Astrocyte (in vitro differentiated cells and primary cell): ENCODE measurements around the gene POLD4. TPM values are rescaled to one million over a fixed set of nuclear protein-coding genes. Genes with fewer than 3 reads are reported as not detected.
A peak's percentile ranks its signal among the peaks of the same experiment; 100 is the strongest.

Source experiments
- DNase-seq: peaks from one replicate; pipeline ENCODE4 v3.0.0-alpha.2; 2010; ENCODE audit warnings: low read depth
- FAIRE-seq: peaks from 2 replicates; lab custom pipeline; 2011; peaks lifted over from hg19 to GRCh38; lab: Jason Lieb, UNC
- H2AFZ ChIP-seq: 2 replicates; pipeline ENCODE4 v1.6.0; 2012; ENCODE audit warnings: low read depth, low read length, inconsistent platforms
- H3K27ac ChIP-seq: 2 replicates; pipeline ENCODE4 v1.5.1; 2011; ENCODE audit warnings: low read depth, low read length, inconsistent platforms
- H3K27me3 ChIP-seq: 2 replicates; pipeline ENCODE4 v1.6.0; 2011; ENCODE audit warnings: low read length, inconsistent platforms; ENCODE audit not compliant: insufficient read depth
- H3K36me3 ChIP-seq: 2 replicates; pipeline ENCODE4 v1.5.1; 2011; ENCODE audit warnings: low read length, inconsistent platforms; ENCODE audit not compliant: insufficient read depth
- H3K4me1 ChIP-seq: 2 replicates; pipeline ENCODE4 v1.5.1; 2011; ENCODE audit warnings: low read length, inconsistent platforms; ENCODE audit not compliant: insufficient read depth
- H3K4me2 ChIP-seq: 2 replicates; pipeline ENCODE4 v1.6.0; 2012; ENCODE audit warnings: low read length, inconsistent platforms
- H3K4me3 ChIP-seq: 2 replicates; pipeline ENCODE4 v1.5.1; 2011; ENCODE audit warnings: low read depth, mild to moderate bottlenecking, low read length, inconsistent platforms; ENCODE audit not compliant: insufficient read depth
- H3K79me2 ChIP-seq: 2 replicates; pipeline ENCODE4 v1.6.0; 2012; ENCODE audit warnings: mild to moderate bottlenecking, low read length, inconsistent platforms; ENCODE audit not compliant: insufficient read depth
- H3K9ac ChIP-seq: 2 replicates; pipeline ENCODE4 v1.6.0; 2012; ENCODE audit warnings: mild to moderate bottlenecking, low read length, inconsistent platforms
- H3K9me3 ChIP-seq: 2 replicates; pipeline ENCODE4 v1.5.1; 2012; ENCODE audit warnings: low read depth, mild to moderate bottlenecking, low read length, inconsistent platforms; ENCODE audit not compliant: insufficient read depth
- H4K20me1 ChIP-seq: 2 replicates; pipeline ENCODE4 v1.6.0; 2012; ENCODE audit warnings: low read length, inconsistent platforms; ENCODE audit not compliant: insufficient read depth
- H3K27ac Mint-ChIP-seq: one replicate; pipeline ENCODE4 v1.8.0; 2021; ENCODE audit warnings: mild to moderate bottlenecking, mixed read lengths; ENCODE audit not compliant: unreplicated experiment
- H3K27me3 Mint-ChIP-seq: one replicate; pipeline ENCODE4 v1.8.0; 2021; ENCODE audit warnings: low read depth, mixed read lengths; ENCODE audit not compliant: unreplicated experiment
- H3K36me3 Mint-ChIP-seq: one replicate; pipeline ENCODE4 v1.8.0; 2021; ENCODE audit warnings: low read depth, mixed read lengths; ENCODE audit not compliant: unreplicated experiment
- H3K4me1 Mint-ChIP-seq: one replicate; pipeline ENCODE4 v1.8.0; 2021; ENCODE audit warnings: low read depth, mixed read lengths; ENCODE audit not compliant: unreplicated experiment
- H3K4me3 Mint-ChIP-seq: one replicate; pipeline ENCODE4 v1.8.0; 2021; ENCODE audit warnings: mild to moderate bottlenecking, moderate library complexity, mixed read lengths; ENCODE audit not compliant: unreplicated experiment
- H3K9me3 Mint-ChIP-seq: one replicate; pipeline ENCODE4 v1.8.0; 2021; ENCODE audit warnings: mild to moderate bottlenecking, mixed read lengths; ENCODE audit not compliant: unreplicated experiment
- CTCF ChIP-seq: IDR thresholded peaks from 2 replicates; pipeline ENCODE4 v1.5.1; 2011; ENCODE audit warnings: low read depth, mild to moderate bottlenecking, inconsistent platforms, low read length, moderate library complexity; ENCODE audit not compliant: insufficient read depth
- EZH2 ChIP-seq: IDR thresholded peaks from 2 replicates; pipeline ENCODE4 v1.6.1; 2012; ENCODE audit warnings: mild to moderate bottlenecking, low read length, inconsistent platforms; ENCODE audit not compliant: insufficient read depth
- total RNA-seq: library from RNA; stranded (reverse); gene quantifications from 2 replicates; pipeline ENCODE4 v1.2.1, GENCODE V29; 2021

The POLD4 gene
- total RNA-seq, 1 donor from 2014 or later = 53.5 TPM

GRCh38 chr11:67347964-67348749 lies 5.2 kb downstream of the POLD4 start:
- H4K20me1 ChIP-seq = peaks cover 22% of the 10 kb centered on the region
- H3K4me2 ChIP-seq = peak overlapping the region; percentile 68
- H3K4me3 Mint-ChIP-seq = peak overlapping the region; percentile 57
- no peak overlapping the region for H2AFZ ChIP-seq
- H3K27ac ChIP-seq = no peak overlapping the region
- DNase-seq (peak; percentile 52), FAIRE-seq (no peak)
- no peaks in the 10 kb centered on the region for H3K9me3 Mint-ChIP-seq
- H3K9ac ChIP-seq = no peak overlapping the region
- H3K27me3 ChIP-seq = no peaks in the 10 kb centered on the region
- H3K4me1 ChIP-seq = peaks cover 32% of the 10 kb centered on the region
- no peaks in the 10 kb centered on the region for H3K36me3 ChIP-seq
- peaks cover 27% of the 10 kb centered on the region for H3K4me1 Mint-ChIP-seq
- H3K9me3 ChIP-seq = no peaks in the 10 kb centered on the region
- no peak overlapping the region for H3K27ac Mint-ChIP-seq
- TF ChIP-seq CTCF (no peak), EZH2 (no peak)
- no peak overlapping the region for H3K4me3 ChIP-seq
- H3K79me2 ChIP-seq = peaks cover 15% of the 10 kb centered on the region
- H3K27me3 Mint-ChIP-seq = no peaks in the 10 kb centered on the region
- H3K36me3 Mint-ChIP-seq = no peaks in the 10 kb centered on the region

GRCh38 chr11:67345920-67346819 lies 7.2 kb downstream of the POLD4 start:
- Mint-ChIP-seq H3K27me3 (no peaks in the 10 kb centered on the region), H3K27ac (no peak overlapping the region), H3K9me3 (no peaks in the 10 kb centered on the region), H3K36me3 (no peaks in the 10 kb centered on the region), H3K4me1 (peaks cover 21% of the 10 kb centered on the region), H3K4me3 (no peak overlapping the region)
- H3K4me1 ChIP-seq = peaks cover 19% of the 10 kb centered on the region
- H3K4me2 ChIP-seq = no peak overlapping the region
- no peaks in the 10 kb centered on the region for H3K9me3 ChIP-seq
- no peak overlapping the region for H3K27ac ChIP-seq
- no peak overlapping the region for H3K9ac ChIP-seq
- H3K27me3 ChIP-seq = no peaks in the 10 kb centered on the region
- H2AFZ ChIP-seq = no peak overlapping the region
- DNase-seq (peak; percentile 49), FAIRE-seq (no peak)
- no peaks in the 10 kb centered on the region for H3K79me2 ChIP-seq
- TF ChIP-seq CTCF (peak; percentile 87), EZH2 (no peak)
- no peaks in the 10 kb centered on the region for H3K36me3 ChIP-seq
- H3K4me3 ChIP-seq = no peak overlapping the region
- peaks cover 16% of the 10 kb centered on the region for H4K20me1 ChIP-seq
